ENCODE results near the gene GALNT2. TPM values are rescaled to one million over a fixed set of nuclear protein-coding genes. Genes with fewer than 3 reads are reported as not detected.

Gene GALNT2
- total and polyA plus RNA-seq, 2 experiments from 2014 or later: 17.8 to 48.3 TPM

DNA sequence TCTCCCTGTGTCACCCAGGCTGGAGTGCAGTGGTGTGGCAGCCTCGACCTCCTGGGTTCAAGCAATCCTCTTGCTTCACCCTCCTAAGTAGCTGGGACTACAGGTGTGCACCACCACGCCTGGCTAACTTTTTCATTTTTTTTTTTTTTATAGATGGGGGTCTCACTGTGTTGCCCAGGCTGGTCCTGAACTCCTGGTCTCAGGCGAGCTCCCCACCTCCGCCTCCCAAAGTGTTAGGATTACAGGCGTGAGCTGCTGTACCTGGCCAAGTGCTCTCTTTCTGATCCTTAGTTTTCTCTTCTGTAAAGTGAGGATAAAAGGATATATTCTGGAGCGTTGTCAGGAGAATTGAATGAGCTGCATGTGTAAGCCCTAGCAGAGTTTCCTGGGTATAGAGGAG, 68.7 kb downstream of the GALNT2 start (continued):
- no peak for TF ChIP-seq EZH2phosphoT487 (IDR thresholded peaks at IDR 0.05; ENCODE audit: unreplicated experiment)
- TF ChIP-seq, protein P1, sequence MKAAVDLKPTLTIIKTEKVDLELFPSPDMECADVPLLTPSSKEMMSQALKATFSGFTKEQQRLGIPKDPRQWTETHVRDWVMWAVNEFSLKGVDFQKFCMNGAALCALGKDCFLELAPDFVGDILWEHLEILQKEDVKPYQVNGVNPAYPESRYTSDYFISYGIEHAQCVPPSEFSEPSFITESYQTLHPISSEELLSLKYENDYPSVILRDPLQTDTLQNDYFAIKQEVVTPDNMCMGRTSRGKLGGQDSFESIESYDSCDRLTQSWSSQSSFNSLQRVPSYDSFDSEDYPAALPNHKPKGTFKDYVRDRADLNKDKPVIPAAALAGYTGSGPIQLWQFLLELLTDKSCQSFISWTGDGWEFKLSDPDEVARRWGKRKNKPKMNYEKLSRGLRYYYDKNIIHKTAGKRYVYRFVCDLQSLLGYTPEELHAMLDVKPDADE (IDR thresholded peaks at IDR 0.05): no peak

DNA sequence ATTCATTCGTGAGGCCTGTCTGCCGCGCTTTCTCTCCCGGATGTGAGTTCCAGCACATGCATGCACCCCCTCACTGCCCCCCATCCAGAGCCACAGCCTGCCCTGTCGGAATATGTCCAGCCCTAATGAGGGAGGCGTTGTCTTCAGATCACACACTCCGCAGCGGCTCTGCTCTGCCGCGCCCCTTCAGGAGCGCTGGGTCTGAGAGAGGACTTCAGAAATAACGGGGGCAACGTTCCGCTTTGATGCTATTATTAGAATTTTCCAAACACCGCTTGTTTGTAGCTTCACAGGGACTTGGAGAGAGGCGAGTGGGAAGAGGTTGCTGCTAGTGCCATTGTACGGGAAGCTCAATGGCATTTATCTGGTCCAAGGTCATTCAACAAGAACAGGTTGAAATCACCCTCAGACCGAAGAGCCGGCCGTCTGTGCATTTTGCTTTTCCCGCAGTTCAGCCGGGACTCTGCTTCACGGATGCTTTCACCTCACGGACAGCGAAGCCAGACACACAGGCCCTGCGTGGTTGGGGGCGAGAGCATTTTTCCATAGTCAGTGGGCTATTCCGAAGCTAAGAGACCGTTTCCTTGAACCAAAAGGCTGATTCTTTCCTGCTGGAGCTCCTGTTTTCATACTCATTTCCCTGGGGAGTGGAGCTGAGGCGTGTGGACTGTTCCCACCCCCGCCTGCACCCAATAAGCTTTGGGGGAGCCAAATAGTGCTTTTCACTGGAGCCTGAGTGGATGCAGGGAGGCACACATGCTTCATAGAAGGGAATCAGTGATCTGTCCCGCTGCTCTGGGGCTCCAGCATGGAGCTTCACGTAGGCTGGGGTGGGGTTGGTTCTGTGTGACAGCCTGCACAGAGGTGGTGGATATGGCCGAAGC, 69.7 kb downstream of the GALNT2 start:
- ATAC-seq (no peak; the same call in 2 of the 3 replicates), DNase-seq (ENCODE audit: low spot score) (no peak)
- no peaks in the 10 kb centered on the region for H3K9me2 ChIP-seq (ENCODE audit: insufficient read depth)
- peaks cover 10% of the 10 kb centered on the region for H4K20me1 ChIP-seq (replicated peaks; ENCODE audit: insufficient read depth)
- H3K36me3 ChIP-seq (ENCODE audit: insufficient read depth): no peaks in the 10 kb centered on the region
- no peaks in the 10 kb centered on the region for H3F3A ChIP-seq (replicated peaks; ENCODE audit: low read depth)
- Mint-ChIP-seq H3K4me3 (no peak overlapping the region), H3K27ac (no peak overlapping the region), H3K9me3 (no peaks in the 10 kb centered on the region), H3K27me3 (ENCODE audit: insufficient read depth, low read depth, poor library complexity) (peaks cover 10% of the 10 kb centered on the region), H3K4me1 (peaks cover 60% of the 10 kb centered on the region), H3K36me3 (ENCODE audit: low read depth) (no peaks in the 10 kb centered on the region)
- H3K4me3 ChIP-seq: no peak overlapping the region
- peaks cover 74% of the 10 kb centered on the region for H3K79me2 ChIP-seq (replicated peaks; ENCODE audit: insufficient read depth)
- no peak overlapping the region for H2AFZ ChIP-seq
- peaks cover 7% of the 10 kb centered on the region; the same call in 1 of the 2 replicates for H3K4me1 ChIP-seq (ENCODE audit: insufficient read depth)
- no peak overlapping the region for H3K27ac ChIP-seq (ENCODE audit: low read depth)
- H3K4me2 ChIP-seq: no peak overlapping the region
- H3K27me3 ChIP-seq (ENCODE audit: insufficient read depth): no peaks in the 10 kb centered on the region
- TF ChIP-seq ZNF114 (CRISPR knock-in tag; IDR thresholded peaks at IDR 0.05) (no peak), STAT1 (IDR thresholded peaks at IDR 0.05; ENCODE audit: unreplicated experiment) (no peak), POLR2AphosphoS5 (IDR thresholded peaks at IDR 0.05; ENCODE audit: low read depth) (no peak), CREB1 (CRISPR knock-in tag; IDR thresholded peaks at IDR 0.05; ENCODE audit: low read depth) (no peak), JUNB (IDR thresholded peaks at IDR 0.05; ENCODE audit: unreplicated experiment) (no peak), EZH2 (IDR thresholded peaks at IDR 0.05; ENCODE audit: low read depth, unreplicated experiment) (no peak), EZH2phosphoT487 (IDR thresholded peaks at IDR 0.05; ENCODE audit: unreplicated experiment) (no peak), ZNF331 (CRISPR knock-in tag; IDR thresholded peaks at IDR 0.05; ENCODE audit: low read depth) (no peak), NANOG (IDR thresholded peaks at IDR 0.05; ENCODE audit: borderline replicate concordance) (no peak)
- TF ChIP-seq, protein P2, sequence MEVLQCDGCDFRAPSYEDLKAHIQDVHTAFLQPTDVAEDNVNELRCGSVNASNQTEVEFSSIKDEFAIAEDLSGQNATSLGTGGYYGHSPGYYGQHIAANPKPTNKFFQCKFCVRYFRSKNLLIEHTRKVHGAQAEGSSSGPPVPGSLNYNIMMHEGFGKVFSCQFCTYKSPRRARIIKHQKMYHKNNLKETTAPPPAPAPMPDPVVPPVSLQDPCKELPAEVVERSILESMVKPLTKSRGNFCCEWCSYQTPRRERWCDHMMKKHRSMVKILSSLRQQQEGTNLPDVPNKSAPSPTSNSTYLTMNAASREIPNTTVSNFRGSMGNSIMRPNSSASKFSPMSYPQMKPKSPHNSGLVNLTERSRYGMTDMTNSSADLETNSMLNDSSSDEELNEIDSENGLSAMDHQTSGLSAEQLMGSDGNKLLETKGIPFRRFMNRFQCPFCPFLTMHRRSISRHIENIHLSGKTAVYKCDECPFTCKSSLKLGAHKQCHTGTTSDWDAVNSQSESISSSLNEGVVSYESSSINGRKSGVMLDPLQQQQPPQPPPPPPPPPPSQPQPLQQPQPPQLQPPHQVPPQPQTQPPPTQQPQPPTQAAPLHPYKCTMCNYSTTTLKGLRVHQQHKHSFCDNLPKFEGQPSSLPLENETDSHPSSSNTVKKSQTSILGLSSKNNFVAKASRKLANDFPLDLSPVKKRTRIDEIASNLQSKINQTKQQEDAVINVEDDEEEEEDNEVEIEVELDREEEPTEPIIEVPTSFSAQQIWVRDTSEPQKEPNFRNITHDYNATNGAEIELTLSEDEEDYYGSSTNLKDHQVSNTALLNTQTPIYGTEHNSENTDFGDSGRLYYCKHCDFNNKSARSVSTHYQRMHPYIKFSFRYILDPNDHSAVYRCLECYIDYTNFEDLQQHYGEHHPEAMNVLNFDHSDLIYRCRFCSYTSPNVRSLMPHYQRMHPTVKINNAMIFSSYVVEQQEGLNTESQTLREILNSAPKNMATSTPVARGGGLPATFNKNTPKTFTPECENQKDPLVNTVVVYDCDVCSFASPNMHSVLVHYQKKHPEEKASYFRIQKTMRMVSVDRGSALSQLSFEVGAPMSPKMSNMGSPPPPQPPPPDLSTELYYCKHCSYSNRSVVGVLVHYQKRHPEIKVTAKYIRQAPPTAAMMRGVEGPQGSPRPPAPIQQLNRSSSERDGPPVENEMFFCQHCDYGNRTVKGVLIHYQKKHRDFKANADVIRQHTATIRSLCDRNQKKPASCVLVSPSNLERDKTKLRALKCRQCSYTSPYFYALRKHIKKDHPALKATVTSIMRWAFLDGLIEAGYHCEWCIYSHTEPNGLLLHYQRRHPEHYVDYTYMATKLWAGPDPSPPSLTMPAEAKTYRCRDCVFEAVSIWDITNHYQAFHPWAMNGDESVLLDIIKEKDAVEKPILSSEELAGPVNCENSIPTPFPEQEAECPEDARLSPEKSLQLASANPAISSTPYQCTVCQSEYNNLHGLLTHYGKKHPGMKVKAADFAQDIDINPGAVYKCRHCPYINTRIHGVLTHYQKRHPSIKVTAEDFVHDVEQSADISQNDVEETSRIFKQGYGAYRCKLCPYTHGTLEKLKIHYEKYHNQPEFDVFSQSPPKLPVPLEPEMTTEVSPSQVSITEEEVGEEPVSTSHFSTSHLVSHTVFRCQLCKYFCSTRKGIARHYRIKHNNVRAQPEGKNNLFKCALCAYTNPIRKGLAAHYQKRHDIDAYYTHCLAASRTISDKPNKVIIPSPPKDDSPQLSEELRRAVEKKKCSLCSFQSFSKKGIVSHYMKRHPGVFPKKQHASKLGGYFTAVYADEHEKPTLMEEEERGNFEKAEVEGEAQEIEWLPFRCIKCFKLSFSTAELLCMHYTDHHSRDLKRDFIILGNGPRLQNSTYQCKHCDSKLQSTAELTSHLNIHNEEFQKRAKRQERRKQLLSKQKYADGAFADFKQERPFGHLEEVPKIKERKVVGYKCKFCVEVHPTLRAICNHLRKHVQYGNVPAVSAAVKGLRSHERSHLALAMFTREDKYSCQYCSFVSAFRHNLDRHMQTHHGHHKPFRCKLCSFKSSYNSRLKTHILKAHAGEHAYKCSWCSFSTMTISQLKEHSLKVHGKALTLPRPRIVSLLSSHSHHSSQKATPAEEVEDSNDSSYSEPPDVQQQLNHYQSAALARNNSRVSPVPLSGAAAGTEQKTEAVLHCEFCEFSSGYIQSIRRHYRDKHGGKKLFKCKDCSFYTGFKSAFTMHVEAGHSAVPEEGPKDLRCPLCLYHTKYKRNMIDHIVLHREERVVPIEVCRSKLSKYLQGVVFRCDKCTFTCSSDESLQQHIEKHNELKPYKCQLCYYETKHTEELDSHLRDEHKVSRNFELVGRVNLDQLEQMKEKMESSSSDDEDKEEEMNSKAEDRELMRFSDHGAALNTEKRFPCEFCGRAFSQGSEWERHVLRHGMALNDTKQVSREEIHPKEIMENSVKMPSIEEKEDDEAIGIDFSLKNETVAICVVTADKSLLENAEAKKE (CRISPR knock-in tag; IDR thresholded peaks at IDR 0.05): no peak
- TF ChIP-seq, protein P1 (IDR thresholded peaks at IDR 0.05): no peak
- TF ChIP-seq, protein P3, sequence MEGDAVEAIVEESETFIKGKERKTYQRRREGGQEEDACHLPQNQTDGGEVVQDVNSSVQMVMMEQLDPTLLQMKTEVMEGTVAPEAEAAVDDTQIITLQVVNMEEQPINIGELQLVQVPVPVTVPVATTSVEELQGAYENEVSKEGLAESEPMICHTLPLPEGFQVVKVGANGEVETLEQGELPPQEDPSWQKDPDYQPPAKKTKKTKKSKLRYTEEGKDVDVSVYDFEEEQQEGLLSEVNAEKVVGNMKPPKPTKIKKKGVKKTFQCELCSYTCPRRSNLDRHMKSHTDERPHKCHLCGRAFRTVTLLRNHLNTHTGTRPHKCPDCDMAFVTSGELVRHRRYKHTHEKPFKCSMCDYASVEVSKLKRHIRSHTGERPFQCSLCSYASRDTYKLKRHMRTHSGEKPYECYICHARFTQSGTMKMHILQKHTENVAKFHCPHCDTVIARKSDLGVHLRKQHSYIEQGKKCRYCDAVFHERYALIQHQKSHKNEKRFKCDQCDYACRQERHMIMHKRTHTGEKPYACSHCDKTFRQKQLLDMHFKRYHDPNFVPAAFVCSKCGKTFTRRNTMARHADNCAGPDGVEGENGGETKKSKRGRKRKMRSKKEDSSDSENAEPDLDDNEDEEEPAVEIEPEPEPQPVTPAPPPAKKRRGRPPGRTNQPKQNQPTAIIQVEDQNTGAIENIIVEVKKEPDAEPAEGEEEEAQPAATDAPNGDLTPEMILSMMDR (conservative IDR thresholded peaks at IDR 0.05; ENCODE audit: low read depth in 2 of 2): no peak

All from GM23338 (cell line).